Muscle of leg (tissue), 11 donors: ENCODE data around the gene CNKSR3. TPM values are rescaled to one million over a fixed set of nuclear protein-coding genes. Genes with fewer than 3 reads are reported as not detected.

Experiments used
- DNase-seq: peaks from one replicate; pipeline ENCODE4 v3.0.0; 2013
- H3K27ac ChIP-seq: one replicate; pipeline ENCODE4 v1.5.1; 2013; ENCODE audit warnings: mild to moderate bottlenecking, low read length, control low read depth
- H3K27me3 ChIP-seq: one replicate; pipeline ENCODE4 v1.6.1; 2013; ENCODE audit warnings: low read length; ENCODE audit not compliant: control insufficient read depth, insufficient read depth
- H3K36me3 ChIP-seq: one replicate; pipeline ENCODE4 v1.6.1; 2013; ENCODE audit warnings: low read length; ENCODE audit not compliant: control insufficient read depth, insufficient read depth
- H3K4me1 ChIP-seq: one replicate; pipeline ENCODE4 v1.6.1; 2013; ENCODE audit warnings: low read length; ENCODE audit not compliant: control insufficient read depth, insufficient read depth
- H3K4me3 ChIP-seq: one replicate; pipeline ENCODE4 v1.5.1; 2013; ENCODE audit warnings: low read length, control low read depth
- H3K9me3 ChIP-seq: replicated peaks from 2 replicates; pipeline ENCODE4 v1.6.1; 2013; ENCODE audit warnings: low read depth, low read length; ENCODE audit not compliant: control insufficient read depth
- WGBS: methylation state at CpG from one replicate; pipeline ENCODE4 v1.1.5; 2013; ENCODE audit warnings: missing lambda C conversion rate; ENCODE audit not compliant: insufficient coverage; 5-methylcytosine and 5-hydroxymethylcytosine counted together
- polyA plus RNA-seq, 8 donors: library from polyadenylated mRNA; unstranded; fragments of 120-200 nt; gene quantifications; one replicate each; pipeline versions ENCODE4 v1.2.1 to v1.2.3, GENCODE V29; 2013; ENCODE audit warnings: inconsistent platforms in 1 of 8, low replicate concordance in 1 of 8; ENCODE audit not compliant: insufficient read length in 8 of 8, insufficient read depth in 1 of 8
- total RNA-seq: library from RNA; stranded (reverse); fragments of 120-200 nt; gene quantifications from one replicate; pipeline ENCODE4 v1.2.4, GENCODE V29; 2013

CNKSR3 gene
- total and polyA plus RNA-seq, 9 donors = 11.6 to 22.1 (median 14.7) TPM

DNA sequence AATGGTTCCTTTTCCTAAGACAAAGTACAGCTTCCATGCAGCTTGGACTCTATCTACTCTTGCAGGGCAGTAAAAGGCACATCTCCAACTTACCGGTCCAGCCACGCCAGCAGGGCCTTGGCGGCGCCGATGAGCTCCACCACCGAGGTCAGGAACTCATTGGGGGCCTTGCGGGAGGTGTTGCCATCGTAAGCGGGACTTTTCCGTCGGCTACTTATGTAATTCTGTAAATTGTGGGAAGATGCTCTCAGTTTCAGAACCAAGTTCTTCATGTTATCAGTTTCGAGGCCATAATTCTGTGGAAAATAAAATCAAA, 68.5 kb downstream of the CNKSR3 start:
- WGBS = 94% methylated on average over 10 of the region's 12 CpGs
- no peaks in the 10 kb centered on the region for H3K27me3 ChIP-seq
- no peak overlapping the region for H3K4me3 ChIP-seq
- peaks cover 30% of the 10 kb centered on the region for H3K36me3 ChIP-seq
- H3K27ac ChIP-seq = no peak overlapping the region
- H3K4me1 ChIP-seq = peaks cover 4% of the 10 kb centered on the region
- no peaks in the 10 kb centered on the region for H3K9me3 ChIP-seq
- DNase-seq = no peak

GRCh38 chr6:154440422-154441043, 70.0 kb downstream of the CNKSR3 start:
- H3K27ac ChIP-seq = no peak overlapping the region
- no peaks in the 10 kb centered on the region for H3K27me3 ChIP-seq
- H3K4me3 ChIP-seq = no peak overlapping the region
- peaks cover 10% of the 10 kb centered on the region for H3K4me1 ChIP-seq
- WGBS = no CpG with 5 or more reads among the region's 1 CpG
- no peaks in the 10 kb centered on the region for H3K9me3 ChIP-seq
- no peak for DNase-seq
- H3K36me3 ChIP-seq = peaks cover 30% of the 10 kb centered on the region

GRCh38 chr6:154440022-154440421, 70.5 kb downstream of the CNKSR3 start:
- peaks cover 30% of the 10 kb centered on the region for H3K36me3 ChIP-seq
- H3K27me3 ChIP-seq = no peaks in the 10 kb centered on the region
- no peaks in the 10 kb centered on the region for H3K9me3 ChIP-seq
- no peak for DNase-seq
- peaks cover 15% of the 10 kb centered on the region for H3K4me1 ChIP-seq
- H3K4me3 ChIP-seq = no peak overlapping the region
- H3K27ac ChIP-seq = no peak overlapping the region
- WGBS = no CpG with 5 or more reads among the region's 3 CpGs

DNA sequence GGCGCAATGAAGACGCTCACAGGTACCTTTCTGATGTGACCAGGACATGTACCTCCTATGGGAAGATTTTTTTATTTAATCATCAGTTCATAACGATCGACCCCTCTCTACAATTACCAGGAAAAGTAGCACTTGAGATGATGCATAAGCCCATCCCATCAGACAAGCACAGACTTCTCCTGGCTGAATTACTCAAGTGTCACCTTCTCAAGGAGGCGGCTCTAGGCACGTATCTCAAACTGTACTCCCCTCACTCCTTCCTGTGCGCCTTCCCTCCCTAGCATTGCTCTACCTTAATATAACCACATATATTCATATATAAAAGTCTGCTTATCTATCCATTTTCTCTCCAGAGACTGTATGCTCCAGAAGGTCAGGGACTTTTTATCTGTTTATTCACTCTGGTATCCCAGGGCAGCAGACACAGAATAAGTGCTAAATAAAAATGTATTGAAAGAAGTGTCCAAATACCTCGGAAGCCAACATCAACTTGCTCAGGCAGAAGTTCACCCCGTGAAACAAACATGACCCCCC, 71.5 kb downstream of the CNKSR3 start:
- H3K9me3 ChIP-seq = no peaks in the 10 kb centered on the region
- WGBS = 84% methylated on average over 3 of the region's 9 CpGs
- H3K36me3 ChIP-seq = peaks cover 30% of the 10 kb centered on the region

GRCh38 chr6:154435400-154435945, 75.0 kb downstream of the CNKSR3 start:
- peak; percentile 57 for DNase-seq
- Histone ChIP-seq H3K27ac (no peak overlapping the region), H3K9me3 (no peaks in the 10 kb centered on the region), H3K4me1 (peaks cover 17% of the 10 kb centered on the region), H3K36me3 (peaks cover 15% of the 10 kb centered on the region), H3K27me3 (no peaks in the 10 kb centered on the region), H3K4me3 (no peak overlapping the region)
- 88% methylated on average over 7 of the region's 11 CpGs for WGBS

More for the DNA sequence above, 71.5 kb downstream of the CNKSR3 start:
- Histone ChIP-seq H3K4me3 (no peak overlapping the region), H3K4me1 (peaks cover 15% of the 10 kb centered on the region), H3K27ac (no peak overlapping the region), H3K27me3 (no peaks in the 10 kb centered on the region)
- DNase-seq = no peak

DNA sequence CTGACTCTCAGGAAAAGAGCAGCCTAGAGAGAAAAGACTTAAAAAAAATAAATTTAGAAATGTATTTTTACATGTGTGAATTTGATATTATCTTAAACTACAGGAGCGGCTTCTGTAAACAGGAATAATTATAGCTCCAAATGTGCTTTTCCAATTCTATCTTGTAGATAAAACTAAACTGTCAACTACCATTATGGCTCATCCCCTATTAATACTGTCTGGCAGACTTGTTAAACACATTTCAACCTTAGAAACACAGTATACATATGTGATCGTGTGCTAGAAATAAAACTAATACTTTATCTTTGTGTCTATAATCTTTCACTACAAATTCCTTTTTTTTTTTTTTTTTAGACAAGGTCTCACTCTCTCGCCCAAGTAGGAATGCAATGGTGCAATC, 75.8 kb downstream of the CNKSR3 start:
- Histone ChIP-seq H3K4me1 (peaks cover 15% of the 10 kb centered on the region), H3K9me3 (no peaks in the 10 kb centered on the region), H3K27me3 (no peaks in the 10 kb centered on the region), H3K4me3 (no peak overlapping the region), H3K36me3 (peaks cover 12% of the 10 kb centered on the region), H3K27ac (no peak overlapping the region)
- WGBS = no CpG with 5 or more reads among the region's 3 CpGs
- DNase-seq = no peak

- no peak overlapping the region for H3K27ac ChIP-seq
- peaks cover 15% of the 10 kb centered on the region for H3K4me1 ChIP-seq
- H3K4me3 ChIP-seq = no peak overlapping the region
- H3K27me3 ChIP-seq = no peaks in the 10 kb centered on the region
- H3K36me3 ChIP-seq = peaks cover 14% of the 10 kb centered on the region
- no peaks in the 10 kb centered on the region for H3K9me3 ChIP-seq
- WGBS = 76% methylated on average over 5 of the region's 8 CpGs
- no peak for DNase-seq
Measured at GRCh38 chr6:154433477-154434241, 76.8 kb downstream of the CNKSR3 start.

- Histone ChIP-seq H3K27ac (no peak overlapping the region), H3K4me1 (peaks cover 15% of the 10 kb centered on the region), H3K36me3 (peaks cover 15% of the 10 kb centered on the region), H3K4me3 (no peak overlapping the region), H3K9me3 (no peaks in the 10 kb centered on the region), H3K27me3 (no peaks in the 10 kb centered on the region)
- WGBS = no CpG with 5 or more reads among the region's 3 CpGs
- peak; percentile 32 for DNase-seq
Measured at GRCh38 chr6:154432533-154433476, 77.7 kb downstream of the CNKSR3 start.

- no peak overlapping the region for H3K27ac ChIP-seq
- DNase-seq = no peak
- WGBS = no CpG with 5 or more reads among the region's 1 CpG
- no peak overlapping the region for H3K4me3 ChIP-seq
- H3K4me1 ChIP-seq = peaks cover 7% of the 10 kb centered on the region
- no peaks in the 10 kb centered on the region for H3K9me3 ChIP-seq
- peaks cover 18% of the 10 kb centered on the region for H3K36me3 ChIP-seq
- no peaks in the 10 kb centered on the region for H3K27me3 ChIP-seq
Measured at GRCh38 chr6:154430481-154430919, 80.0 kb downstream of the CNKSR3 start.
